KOPT-K1 (cell line): ENCODE data around the gene EXOC1.
"Not testable (repeated sequence)": the region's sequence is repeated elsewhere in the genome, so short reads cannot be mapped to it uniquely, and the experiment has no call there.

ENCODE experiments used
- H3K27ac ChIP-seq: fragments of 200-600 bp; sonication (generic); 2 replicates; pipeline ENCODE4 v1.5.1; 2016; ENCODE audit warnings: antibody characterized with exemption, mild to moderate bottlenecking, low read depth, low read length; ENCODE audit not compliant: poor library complexity, severe bottlenecking
- H3K36me3 ChIP-seq: fragments of 200-600 bp; sonication (generic); 2 replicates; pipeline ENCODE4 v1.5.1; 2017; ENCODE audit warnings: antibody characterized with exemption, mild to moderate bottlenecking, low read length, moderate library complexity; ENCODE audit not compliant: insufficient read depth
- H3K9me3 ChIP-seq: fragments of 200-600 bp; sonication (generic); 2 replicates; pipeline ENCODE4 v1.5.1; 2017; ENCODE audit warnings: antibody characterized with exemption, low read length, mild to moderate bottlenecking; ENCODE audit not compliant: insufficient read depth, poor library complexity, severe bottlenecking

EXOC1 gene

DNA sequence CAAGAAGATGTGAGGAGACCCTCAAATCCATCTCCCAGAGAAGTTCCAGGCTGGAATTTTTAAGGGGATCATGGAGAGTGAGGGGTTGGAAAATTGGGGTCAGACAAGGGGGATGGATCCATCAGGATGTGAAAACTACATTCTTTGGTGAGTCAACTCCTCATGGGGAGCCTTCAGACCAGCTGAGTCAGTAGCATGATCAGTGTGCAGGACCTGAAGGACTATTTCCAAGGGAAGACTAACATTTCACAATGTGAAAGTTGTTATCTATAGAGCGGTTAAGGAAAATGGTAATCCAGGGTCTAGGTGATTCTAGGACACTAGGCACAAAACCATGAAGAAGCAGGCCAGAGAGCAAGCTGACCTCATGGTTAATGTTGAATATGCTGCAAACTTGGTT is 56.7 kb downstream of the EXOC1 start:
- Histone ChIP-seq H3K27ac (no peak overlapping the region), H3K9me3 (no peaks in the 10 kb centered on the region), H3K36me3 (peaks cover 3% of the 10 kb centered on the region)

DNA sequence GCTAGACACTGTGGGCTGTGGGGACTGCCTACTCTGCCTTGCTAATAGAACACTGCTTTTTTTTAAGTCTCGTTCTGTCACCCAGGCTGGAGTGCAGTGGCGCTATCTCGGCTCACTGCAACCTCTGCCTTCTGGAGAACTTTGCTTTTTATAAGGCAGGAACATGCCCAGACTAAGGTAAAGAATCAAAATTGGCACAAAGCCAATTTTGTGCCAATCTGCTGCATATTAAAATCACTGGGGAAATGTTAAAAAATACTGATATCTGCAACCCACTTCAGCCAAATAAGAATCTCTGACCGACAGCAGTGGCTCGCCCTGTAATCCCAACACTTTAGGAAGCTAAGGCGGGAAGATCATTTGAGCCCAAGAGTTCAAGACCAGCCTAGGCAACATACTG is 58.8 kb downstream of the EXOC1 start:
- no peaks in the 10 kb centered on the region for H3K36me3 ChIP-seq

DNA sequence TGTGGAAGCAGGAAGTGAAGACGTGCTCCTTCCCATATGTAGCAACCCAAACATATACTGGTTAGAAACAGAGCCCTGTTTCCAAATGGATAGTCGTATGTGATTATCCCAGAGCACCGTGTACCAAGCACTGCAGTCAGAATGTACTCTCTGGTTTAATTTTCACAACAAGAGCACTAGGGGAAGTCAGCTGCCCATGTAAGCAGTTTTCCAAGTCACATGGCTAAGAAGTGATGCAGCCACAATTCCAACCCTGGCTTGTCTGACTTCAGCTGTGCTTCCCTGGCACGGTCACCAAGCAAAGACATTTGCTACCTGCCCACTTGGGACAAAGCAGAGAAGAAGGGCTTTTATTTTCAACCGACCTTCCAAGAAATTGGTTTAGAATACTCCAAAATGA is 67.1 kb downstream of the EXOC1 start:
- no peaks in the 10 kb centered on the region for H3K36me3 ChIP-seq
- H3K9me3 ChIP-seq: no peaks in the 10 kb centered on the region
- H3K27ac ChIP-seq: no peak overlapping the region

More for the DNA sequence above, 58.8 kb downstream of the EXOC1 start:
- H3K27ac ChIP-seq: no peak overlapping the region
- no peaks in the 10 kb centered on the region for H3K9me3 ChIP-seq

DNA sequence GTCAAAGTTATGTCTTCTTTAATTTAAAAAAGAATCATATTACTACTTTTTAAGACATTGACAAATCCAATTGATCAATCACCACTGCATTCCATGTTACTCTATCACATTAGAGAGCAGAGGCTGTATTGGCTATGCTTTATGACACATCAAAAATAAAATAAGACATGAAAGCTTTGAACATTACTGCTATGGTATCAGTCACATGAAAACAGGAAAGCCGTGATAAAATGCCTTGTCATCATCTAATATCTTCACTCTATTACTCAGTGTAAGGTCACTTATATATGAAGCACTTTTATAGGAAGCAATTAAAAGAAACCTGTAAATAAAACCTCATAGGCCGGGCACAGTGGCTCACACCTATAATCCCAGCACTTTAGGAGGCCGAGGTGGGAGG is 67.6 kb downstream of the EXOC1 start:
- Histone ChIP-seq H3K27ac (no peak overlapping the region), H3K9me3 (no peaks in the 10 kb centered on the region)

DNA sequence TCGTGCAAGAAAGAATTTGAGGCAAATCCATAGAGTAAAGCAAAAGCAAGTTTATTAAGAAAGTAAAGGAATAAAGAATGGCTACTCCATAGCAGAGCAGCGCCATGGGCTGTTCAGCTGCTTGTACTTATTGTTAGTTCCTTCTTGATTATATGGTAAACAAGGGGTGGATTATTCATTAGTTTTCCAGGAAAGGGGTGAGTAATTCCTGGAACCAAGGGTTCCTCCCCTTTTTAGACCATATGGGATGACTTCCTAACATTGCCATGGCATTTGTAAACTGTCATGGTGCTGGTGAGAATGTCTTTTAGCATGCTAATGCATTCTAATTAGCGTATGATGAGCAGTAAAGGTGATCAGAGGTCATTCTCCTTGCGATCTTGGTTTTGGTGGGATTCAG is 71.8 kb downstream of the EXOC1 start:
- H3K9me3 ChIP-seq: no peaks in the 10 kb centered on the region
- no peak overlapping the region for H3K27ac ChIP-seq
- H3K36me3 ChIP-seq: no peaks in the 10 kb centered on the region

More for the DNA sequence above, 67.6 kb downstream of the EXOC1 start:
- no peaks in the 10 kb centered on the region for H3K36me3 ChIP-seq

DNA sequence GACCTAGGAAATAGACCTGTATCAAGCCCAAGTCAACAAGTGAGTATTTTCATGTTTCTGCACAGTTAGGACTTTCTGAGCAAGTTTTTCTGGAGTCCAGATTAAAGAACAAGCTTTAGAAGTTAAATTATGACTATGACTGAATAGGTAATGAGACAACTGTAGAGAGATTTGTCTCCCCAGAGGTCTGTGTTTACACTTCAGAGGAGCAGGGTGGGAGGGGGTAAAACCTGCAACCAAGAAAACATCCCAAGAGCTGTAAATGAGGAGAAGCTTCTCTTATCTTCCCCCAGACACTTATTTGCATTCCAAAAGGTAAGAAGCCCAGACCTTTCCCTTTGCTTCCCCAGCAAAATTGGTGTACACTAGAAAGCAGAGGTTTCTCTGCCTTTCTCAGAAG is 73.2 kb downstream of the EXOC1 start:
- Histone ChIP-seq H3K27ac (no peak overlapping the region), H3K9me3 (no peaks in the 10 kb centered on the region), H3K36me3 (no peaks in the 10 kb centered on the region)

DNA sequence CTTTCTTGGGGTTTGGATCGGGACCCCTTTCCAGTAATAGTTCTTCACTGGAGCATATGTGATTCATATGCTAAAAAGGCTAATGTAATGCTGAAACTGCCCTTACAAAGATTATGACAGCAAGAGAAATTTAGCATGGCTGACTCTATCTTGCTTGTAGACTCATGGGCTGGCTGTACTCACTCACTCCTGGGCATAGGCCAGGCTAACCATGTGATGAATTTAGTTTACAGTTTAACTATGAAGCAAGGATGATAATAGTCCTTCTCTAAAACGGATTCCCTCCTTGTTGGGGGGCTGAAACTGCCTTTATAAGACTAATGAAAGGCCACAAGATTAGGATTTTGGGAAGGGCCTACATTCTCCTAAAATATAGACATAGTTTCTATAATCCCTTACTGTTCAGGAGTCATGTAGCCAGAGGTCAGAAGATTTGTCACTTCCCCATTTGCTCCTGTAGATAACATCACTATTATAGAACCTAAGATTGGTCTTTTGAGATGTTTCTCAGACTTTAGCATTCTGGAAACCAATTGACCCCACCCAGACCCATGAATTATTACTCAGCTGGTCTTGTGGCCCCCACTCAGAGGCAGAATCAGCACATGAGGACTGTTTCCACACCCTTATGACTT is 74.5 kb downstream of the EXOC1 start:
- no peaks in the 10 kb centered on the region for H3K9me3 ChIP-seq
- no peak overlapping the region for H3K27ac ChIP-seq
- H3K36me3 ChIP-seq: no peaks in the 10 kb centered on the region

DNA sequence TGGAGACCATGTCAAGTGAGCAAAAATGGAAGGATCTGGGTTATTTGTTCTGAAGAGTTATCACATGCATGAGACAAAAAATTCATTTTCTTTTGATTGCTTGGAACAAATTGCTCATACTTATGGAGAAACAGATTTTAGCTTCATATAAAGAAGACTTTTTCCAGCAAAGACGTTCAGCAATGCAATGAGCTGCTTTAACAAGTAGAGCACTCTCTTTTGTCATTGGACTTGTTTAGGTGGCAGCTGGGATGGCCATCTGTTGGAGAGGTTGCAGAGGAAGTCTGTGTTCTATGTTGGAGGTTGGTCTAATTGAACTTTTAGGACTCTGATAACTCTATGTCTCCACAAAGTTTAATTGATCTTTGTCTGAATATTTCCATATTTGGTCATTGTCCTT is 75.4 kb downstream of the EXOC1 start:
- Histone ChIP-seq H3K27ac (no peak overlapping the region), H3K9me3 (no peaks in the 10 kb centered on the region), H3K36me3 (no peaks in the 10 kb centered on the region)

DNA sequence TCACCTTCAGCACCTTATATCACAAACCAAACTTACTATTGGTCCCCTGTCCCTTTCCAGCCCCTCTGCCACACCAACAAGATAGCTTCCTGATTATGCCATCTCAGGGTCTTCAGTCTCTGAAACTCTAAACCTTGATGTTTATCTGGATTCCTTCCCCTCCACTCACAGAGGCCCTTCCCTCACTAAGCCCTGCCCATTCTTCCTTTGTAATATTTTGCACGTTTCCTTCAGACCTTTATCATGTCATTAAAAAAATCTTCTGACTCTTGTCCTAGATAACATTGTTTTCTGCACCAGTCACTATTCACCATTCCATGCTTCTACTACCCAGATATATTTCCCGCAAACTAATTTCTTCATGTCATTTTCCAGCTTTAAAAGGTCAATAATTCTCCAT is 77.6 kb downstream of the EXOC1 start:
- Histone ChIP-seq H3K9me3 (no peaks in the 10 kb centered on the region), H3K27ac (no peak overlapping the region), H3K36me3 (no peaks in the 10 kb centered on the region)

DNA sequence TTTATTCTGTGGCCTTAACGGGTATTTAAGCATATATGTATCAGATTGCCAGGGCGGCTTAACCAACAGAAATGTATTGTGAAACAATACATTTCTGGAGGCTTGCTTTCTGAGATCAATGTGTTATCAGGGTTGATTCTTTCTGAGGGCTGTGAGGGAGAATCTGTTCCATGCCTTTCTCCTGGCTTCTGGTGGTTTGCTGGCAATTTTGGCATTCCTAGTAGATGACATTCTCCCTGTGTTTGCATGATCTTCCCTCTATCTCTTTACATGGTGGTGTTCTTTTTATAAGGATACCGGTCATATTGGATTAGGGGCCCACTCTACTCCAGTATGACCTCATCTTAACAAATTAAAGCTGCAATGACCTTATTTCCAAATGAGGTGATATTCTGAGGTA is 78.4 kb downstream of the EXOC1 start:
- no peaks in the 10 kb centered on the region for H3K36me3 ChIP-seq
- H3K9me3 ChIP-seq: peaks cover 2% of the 10 kb centered on the region
- no peak overlapping the region for H3K27ac ChIP-seq

DNA sequence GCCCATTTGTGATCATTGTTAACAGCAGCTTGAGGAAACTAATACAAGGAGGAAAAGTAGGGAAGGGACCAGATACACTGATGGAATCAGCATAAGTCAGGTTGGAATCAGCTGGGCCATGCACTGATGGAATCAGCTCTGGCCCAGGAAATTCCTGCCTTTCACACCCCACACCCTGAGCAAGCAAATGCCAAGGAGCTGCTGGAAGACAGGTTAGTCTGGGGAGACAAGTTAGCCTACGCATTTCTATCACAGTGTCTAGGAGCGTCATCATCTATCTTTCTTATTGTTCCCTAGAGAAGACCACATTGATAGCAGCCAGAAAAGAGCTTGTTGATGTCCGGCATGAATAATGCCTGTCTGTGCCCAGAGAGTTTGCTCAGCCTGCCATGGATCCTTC is 79.1 kb downstream of the EXOC1 start:
- Histone ChIP-seq H3K27ac (no peak overlapping the region), H3K9me3 (peaks cover 8% of the 10 kb centered on the region), H3K36me3 (no peaks in the 10 kb centered on the region)

DNA sequence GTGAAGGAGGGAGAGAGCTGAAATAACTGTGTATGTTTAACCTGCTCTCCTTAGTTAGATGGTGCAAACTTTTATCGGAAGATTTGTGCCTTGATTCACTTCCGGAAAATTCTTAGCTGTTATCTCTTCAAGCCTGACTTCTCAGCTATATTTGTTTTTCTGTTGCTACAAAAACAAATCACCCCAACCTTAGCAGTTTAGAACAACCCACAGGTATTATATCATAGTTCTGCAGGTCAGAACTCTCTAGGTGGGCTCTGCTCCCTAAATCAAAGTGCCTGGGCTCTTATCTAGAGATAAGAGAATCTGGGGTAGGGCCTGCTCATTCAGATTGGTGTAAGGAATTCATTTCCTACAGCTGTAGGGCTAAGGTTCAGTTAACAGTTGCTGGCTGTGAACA is 80.2 kb downstream of the EXOC1 start:
- H3K27ac ChIP-seq: no peak overlapping the region
- H3K36me3 ChIP-seq: no peaks in the 10 kb centered on the region
- H3K9me3 ChIP-seq: peaks cover 12% of the 10 kb centered on the region

DNA sequence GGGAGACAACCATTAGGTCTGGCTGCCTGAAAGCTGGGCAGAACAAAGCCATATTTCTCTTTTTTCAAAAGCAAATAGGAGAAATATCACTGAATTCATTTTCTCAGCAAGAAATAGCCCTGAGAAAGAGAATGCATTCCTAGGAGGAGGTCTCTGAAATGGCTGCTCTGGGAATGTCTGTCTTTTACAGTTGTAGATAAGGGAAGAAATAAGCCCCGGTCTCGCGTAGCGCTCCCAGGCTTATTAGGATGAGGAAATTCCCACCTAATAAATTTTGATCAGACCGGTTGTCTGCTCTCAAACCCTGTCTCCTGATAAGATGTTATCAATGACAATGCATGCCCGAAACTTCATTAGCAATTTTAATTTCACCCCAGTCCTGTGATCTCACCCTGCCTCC is 82.5 kb downstream of the EXOC1 start:
- peaks cover 12% of the 10 kb centered on the region for H3K9me3 ChIP-seq
- H3K27ac ChIP-seq, H3K36me3 ChIP-seq: not testable (repeated sequence)

DNA sequence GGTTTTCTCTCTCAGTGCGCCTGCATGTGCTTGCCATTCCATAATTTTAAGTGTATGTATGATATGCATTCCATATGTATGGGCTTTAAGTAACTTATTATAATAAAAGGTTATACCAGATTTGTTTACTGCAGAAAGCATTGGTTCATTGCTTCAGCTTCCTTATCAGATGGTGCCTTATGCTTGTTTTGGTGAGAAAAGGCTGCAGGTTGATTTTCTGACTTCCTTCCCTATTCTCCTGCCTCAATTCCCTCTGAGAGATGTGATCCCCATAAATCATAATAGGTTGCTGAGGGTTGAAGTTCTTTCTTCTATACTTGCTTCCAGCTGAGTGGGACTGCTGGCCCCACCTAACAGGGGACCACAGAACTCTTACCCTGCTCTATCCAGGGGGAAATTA is 85.0 kb downstream of the EXOC1 start:
- Histone ChIP-seq H3K27ac (no peak overlapping the region), H3K36me3 (no peaks in the 10 kb centered on the region), H3K9me3 (peaks cover 12% of the 10 kb centered on the region)

DNA sequence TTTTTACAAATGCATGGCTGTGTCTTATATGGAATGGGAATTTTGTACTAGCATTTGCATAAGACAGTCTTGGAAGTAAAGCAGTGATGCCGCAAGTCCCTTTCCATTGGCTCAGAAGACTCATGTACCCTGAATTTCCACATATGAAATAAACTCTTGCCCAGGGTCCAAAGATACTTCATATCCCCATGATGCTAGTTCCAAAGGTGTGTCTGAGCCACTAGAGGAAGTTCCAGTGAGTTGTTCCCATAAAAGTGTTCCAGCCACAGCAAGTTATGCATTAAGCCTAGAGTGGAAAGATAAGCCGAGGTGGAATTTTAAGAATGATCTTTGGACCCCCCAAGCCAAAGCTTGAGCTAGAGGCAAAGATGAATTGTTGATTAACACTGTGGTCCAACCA is 86.0 kb downstream of the EXOC1 start:
- H3K9me3 ChIP-seq: peaks cover 12% of the 10 kb centered on the region
- H3K36me3 ChIP-seq: no peaks in the 10 kb centered on the region
- H3K27ac ChIP-seq: no peak overlapping the region

DNA sequence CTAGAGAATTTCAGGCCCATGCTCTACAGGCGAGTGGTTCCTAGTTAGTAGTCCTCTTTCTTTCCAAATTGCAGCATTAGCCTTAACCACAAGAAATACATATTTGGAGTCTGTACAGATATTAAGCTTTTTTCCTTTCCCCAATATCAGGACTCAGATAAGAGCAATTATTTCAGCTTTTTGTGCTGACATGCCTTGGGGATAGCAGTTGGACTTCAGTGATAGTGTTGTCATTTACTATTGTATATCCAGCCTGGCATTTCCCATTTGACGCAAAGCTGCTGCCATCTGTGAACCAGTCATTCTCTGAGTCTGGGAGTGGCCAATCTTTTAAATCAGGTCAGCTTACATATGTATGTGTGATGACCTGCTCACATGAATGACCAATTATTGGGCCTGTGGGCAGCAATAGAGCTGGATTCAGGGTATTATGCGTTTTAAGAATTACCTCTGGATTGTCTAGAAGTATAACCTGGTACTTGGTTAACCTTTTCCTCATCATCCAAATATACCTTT is 88.5 kb downstream of the EXOC1 start:
- Histone ChIP-seq H3K36me3 (no peaks in the 10 kb centered on the region), H3K27ac (no peak overlapping the region), H3K9me3 (peaks cover 10% of the 10 kb centered on the region)
